Stimulated activated CD4-positive, alpha-beta T cell treated with anti-CD3 and anti-CD28 coated beads, Interleukin-4, amount 100 ng/mL, for 1 hour (primary cell): ENCODE data around the gene ZNF416.

Experiments
- DNase-seq: peaks from one replicate; pipeline ENCODE4 v3.0.0-alpha.2; 2020

Gene ZNF416

GRCh38 chr19:57578487-57579205 is at the start of gene ZNF416:
Gene ZNF416 (minus strand): TSS chr19:57578911. CDS start chr19:57578704, 207 bp downstream.
- DNase-seq = peak; percentile 91

- DNase-seq = no peak
Observed at GRCh38 chr19:57623091-57623490, 44.4 kb upstream of the ZNF416 start.

DNA sequence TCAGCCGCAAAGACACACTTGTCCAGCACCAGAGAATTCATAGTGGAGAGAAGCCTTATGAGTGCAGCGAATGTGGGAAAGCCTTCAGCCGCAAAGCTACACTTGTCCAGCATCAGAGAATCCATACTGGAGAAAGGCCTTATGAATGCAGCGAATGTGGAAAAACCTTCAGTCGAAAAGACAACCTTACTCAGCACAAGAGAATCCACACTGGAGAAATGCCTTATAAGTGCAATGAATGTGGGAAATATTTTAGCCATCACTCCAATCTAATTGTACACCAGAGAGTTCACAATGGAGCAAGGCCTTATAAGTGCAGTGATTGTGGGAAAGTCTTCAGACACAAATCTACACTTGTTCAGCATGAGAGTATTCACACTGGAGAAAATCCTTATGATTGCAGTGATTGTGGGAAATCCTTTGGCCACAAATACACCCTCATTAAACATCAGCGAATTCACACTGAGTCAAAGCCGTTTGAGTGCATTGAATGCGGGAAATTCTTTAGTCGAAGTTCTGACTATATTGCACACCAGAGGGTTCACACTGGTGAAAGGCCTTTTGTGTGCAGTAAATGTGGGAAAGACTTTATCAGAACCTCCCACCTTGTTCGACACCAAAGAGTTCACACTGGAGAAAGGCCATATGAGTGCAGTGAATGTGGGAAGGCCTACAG is 42.1 kb upstream of the ZNF416 start:
- DNase-seq = no peak

GRCh38 chr19:57615346-57615745 is 36.6 kb upstream of the ZNF416 start:
- DNase-seq = no peak

DNA sequence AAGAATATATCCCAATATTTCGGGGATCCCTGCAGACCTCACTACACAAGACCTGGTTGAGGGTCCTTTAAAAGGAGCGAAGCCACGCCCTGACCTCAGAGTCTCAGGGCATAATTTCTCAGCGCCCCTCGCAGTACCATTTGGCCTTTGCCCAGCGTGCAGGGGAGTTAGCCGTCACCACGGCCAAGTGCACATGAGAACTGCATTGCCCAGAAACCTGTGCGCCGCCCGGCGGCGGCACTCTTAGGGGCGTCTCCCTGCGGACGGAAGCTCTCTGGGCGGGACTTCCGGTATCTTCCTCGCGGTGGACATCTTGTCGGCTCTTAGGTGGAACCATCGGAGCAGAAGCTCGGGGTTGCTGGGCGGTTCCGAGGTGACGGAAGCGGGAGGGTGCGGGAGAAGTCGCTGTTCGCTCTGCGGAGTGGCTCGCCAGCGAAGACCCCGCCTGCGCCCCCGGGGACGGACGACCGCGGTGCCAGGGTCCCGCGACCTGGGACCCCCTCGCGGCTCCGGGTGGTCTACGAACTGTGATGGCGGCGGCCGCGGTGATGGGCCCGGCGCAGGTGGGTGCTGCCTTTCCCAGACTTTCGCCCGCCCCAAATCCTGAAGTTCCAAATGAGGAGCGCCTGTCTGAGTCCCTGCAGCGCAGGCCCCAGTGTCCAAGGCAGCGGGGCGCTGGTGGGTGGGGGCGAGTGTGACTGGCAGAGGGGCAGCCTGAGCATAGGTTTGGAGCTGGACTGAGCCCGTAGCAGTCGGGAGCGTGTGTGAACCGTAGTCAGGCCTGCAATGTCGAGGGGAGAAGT is 35.4 kb upstream of the ZNF416 start, which contains the start of gene ZNF134:
ZNF134 (plus strand) TSS at position 302 of the 803 bp plus-strand sequence. CDS start 5,227 bp downstream, outside the sequence.
- peak; percentile 91 for DNase-seq

GRCh38 chr19:57611113-57611512 is 32.4 kb upstream of the ZNF416 start:
- no peak for DNase-seq

- no peak for DNase-seq
Observed at GRCh38 chr19:57606931-57607330, 28.2 kb upstream of the ZNF416 start.

GRCh38 chr19:57599761-57600383 is 21.2 kb upstream of the ZNF416 start, which contains the start of gene ZNF530:
Gene ZNF530 (plus strand): TSS chr19:57599885. CDS start chr19:57604346, 4,461 bp downstream.
- DNase-seq = peak; percentile 89

- no peak for DNase-seq
Observed at GRCh38 chr19:57599377-57599760, 20.7 kb upstream of the ZNF416 start.

DNA sequence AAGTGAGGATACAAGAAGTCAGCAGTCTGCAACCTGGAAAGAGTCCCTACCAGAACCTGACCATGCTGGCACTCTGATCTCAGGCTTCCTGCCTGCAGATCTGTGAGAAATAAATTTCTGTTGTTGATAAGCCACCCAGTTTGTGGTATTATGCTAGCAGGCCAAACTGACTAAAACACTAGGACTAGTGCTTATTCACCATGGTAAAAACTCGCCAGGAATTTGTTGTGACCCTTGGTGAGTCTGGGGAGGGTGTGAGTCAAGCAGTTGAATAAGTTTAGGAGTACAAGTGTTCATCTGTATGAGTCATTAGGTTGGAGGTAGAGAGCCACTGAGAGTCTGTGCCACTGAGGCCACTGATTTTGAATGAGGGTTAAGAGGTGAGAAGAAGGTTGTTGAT is 8.8 kb upstream of the ZNF416 start:
- DNase-seq = no peak

DNA sequence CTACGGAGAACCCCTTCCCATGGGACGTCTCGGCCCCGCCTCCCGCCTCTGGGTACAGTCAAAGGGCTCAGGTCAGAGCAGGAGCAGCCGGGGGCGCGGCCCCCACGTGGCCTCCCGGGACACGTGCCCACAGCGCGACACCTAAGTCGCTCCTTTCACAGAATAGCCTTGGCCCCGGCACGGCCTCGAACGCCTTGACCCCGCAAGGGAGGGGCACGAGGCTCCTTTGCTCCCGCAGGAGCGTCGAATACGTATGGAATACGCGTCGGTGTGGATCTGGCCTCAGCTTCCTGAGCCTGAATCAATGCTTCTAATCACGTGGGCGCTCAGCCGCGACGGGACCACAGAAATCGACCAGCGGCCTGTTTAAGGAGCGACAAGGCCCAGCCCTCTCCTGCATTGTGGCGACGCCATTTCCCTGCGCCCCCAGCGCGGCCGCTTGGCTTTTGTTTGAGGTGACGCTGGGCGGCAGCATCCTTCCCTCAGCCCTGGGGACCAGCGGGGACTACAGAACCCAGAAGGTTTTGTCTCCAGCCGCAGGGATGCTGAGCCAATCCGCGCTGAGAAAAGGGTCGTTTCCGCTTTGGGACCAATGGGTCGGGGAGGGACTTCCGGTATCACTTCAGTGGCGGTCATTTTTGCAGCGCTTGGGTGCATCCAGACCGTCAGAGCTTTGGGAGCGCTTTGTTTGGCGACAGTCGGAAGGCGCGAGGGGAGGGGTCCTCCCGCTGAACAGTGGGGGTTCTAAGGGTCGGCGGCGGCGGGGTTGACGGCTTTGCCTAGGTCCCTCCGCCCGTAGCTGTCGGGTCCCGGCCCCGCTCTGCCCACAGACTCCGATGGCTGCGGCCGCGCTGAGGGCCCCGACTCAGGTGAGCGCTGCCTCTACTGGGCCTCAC is 5.1 kb upstream of the ZNF416 start, which contains the start of gene ZIK1:
ZIK1 (plus strand) TSS at position 625 of the 896 bp plus-strand sequence; CDS start at position 837, 212 bp downstream.
- DNase-seq = peak; percentile 82

- DNase-seq = no peak
Observed at GRCh38 chr19:57583104-57583520, 4.4 kb upstream of the ZNF416 start.

- no peak for DNase-seq
Observed at GRCh38 chr19:57576661-57577060, 2.0 kb downstream of the ZNF416 start.

GRCh38 chr19:57572415-57572947 is 6.2 kb downstream of the ZNF416 start:
- DNase-seq = no peak

- DNase-seq = no peak
Observed at GRCh38 chr19:57570707-57571106, 8.0 kb downstream of the ZNF416 start.

DNA sequence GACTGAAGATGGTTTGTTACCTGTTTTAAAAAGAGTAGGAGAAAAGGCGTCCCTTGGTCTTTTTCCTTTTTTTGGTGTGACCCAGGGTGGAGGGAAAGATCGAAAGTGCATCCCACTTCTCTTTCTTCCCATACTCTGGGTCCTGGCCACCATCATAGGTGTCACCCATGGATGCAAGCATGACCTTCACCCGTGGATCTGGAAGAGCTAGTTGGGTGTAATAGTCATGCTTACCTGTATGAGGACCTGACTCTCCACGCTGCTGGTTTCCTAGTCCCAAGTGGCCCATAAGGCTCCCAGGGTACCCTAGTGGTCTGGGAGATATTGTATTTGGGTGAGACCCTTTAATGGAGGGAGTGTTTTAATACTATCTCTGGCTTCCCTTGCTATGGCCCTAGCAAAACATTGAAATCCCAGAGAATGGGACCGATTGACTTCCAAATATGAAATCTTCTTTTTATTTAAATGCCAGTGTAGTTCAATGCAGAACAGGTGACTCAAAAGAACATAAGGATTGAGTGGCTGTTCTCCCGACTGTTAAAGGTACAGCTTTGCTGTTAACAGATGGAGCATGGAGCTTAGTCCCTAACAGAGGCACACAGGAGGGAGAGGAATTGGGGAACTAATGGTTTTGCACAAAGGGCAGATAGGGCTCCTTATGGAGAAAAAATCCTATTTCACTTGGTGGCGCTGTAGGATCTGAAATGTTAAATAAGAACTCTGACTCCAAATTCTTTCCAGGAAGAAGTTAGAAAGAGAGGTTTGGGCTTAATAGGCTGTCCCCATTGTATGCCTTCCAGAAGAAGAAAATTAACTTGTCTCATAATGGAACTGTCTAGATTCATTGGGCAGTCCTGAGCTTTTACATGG is 12.1 kb downstream of the ZNF416 start:
- DNase-seq = no peak

- no peak for DNase-seq
Observed at GRCh38 chr19:57563547-57563946, 15.2 kb downstream of the ZNF416 start.

DNA sequence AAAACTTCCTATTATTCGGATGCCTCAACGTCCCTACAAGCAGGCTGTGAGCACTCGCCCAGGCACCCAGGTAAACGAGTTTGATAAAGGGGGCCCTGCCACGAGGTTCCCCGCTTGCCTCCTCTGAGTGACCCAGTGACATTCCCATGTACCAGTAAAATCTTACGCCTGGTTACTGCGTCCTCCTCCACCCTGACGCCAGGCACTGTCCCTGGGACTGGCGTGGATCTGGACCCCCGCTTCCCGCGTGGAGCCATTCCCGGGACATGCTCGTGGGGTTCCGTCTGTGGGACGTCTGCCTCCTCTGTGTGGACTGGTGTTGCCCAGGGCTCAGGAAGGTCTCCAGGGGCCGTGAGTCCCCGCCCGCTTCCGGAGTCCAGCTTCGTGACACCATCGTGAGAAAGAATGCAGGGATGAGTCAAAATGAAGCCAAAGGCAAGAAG is 18.6 kb downstream of the ZNF416 start:
- DNase-seq = no peak

GRCh38 chr19:57559404-57560025 is 19.2 kb downstream of the ZNF416 start, which contains the start of gene ZNF550:
Gene ZNF550 (minus strand): TSS chr19:57559863. CDS start chr19:57559682, 181 bp downstream.
- peak; percentile 89 for DNase-seq

- peak; percentile 5 for DNase-seq
Observed at GRCh38 chr19:57559008-57559403, 19.7 kb downstream of the ZNF416 start.
